Body of pancreas (tissue), 4 donors: ENCODE data around the gene FBLN1.

Source experiments
- POLR2A ChIP-seq, 3 donors: fragments of 450-650 bp; IDR thresholded peaks; one replicate each; pipeline ENCODE4 v1.6.1; 2016; ENCODE audit warnings: antibody characterized with exemption in 3 of 3, mild to moderate bottlenecking in 2 of 3
- TF ChIP-seq, protein P1 (sequence below), 7 experiments: fragments of 450-650 bp in 4 of 7; fragments of 200-600 bp in 3 of 7; sonication (generic) in 3 of 7; IDR thresholded peaks; one replicate each; pipeline ENCODE4 v1.5.1; 2016 to 2019; ENCODE audit warnings: antibody characterized with exemption in 7 of 7

DNA sequence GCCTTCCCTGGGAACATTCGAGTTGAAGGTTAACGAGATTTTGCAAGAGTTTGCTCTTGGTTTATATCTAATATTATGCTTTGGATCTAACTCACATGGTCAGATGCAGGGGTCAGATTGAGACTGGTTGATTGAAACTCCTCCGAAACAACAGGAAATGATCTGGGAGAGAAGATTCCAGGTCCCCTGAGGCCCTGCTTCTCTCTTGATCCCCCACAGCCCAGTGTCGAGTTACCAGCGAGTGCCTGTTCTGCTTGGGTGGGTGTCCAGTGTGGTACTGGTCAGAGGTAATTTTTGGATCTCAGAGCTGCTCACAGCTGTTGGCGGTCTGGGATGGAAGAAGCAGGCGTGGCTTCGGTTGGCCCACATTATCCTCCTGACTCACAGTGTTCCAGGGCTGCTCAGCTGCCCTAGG, 9.2 kb downstream of the FBLN1 start:
- TF ChIP-seq, protein P1, sequence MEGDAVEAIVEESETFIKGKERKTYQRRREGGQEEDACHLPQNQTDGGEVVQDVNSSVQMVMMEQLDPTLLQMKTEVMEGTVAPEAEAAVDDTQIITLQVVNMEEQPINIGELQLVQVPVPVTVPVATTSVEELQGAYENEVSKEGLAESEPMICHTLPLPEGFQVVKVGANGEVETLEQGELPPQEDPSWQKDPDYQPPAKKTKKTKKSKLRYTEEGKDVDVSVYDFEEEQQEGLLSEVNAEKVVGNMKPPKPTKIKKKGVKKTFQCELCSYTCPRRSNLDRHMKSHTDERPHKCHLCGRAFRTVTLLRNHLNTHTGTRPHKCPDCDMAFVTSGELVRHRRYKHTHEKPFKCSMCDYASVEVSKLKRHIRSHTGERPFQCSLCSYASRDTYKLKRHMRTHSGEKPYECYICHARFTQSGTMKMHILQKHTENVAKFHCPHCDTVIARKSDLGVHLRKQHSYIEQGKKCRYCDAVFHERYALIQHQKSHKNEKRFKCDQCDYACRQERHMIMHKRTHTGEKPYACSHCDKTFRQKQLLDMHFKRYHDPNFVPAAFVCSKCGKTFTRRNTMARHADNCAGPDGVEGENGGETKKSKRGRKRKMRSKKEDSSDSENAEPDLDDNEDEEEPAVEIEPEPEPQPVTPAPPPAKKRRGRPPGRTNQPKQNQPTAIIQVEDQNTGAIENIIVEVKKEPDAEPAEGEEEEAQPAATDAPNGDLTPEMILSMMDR (IDR thresholded peaks at IDR 0.05) = no peak
- TF ChIP-seq POLR2A (IDR thresholded peaks at IDR 0.05) = no peak
